HG02759 (cell line): ENCODE measurements around the gene HOXC9.
A peak's percentile ranks its signal among the peaks of the same experiment; 100 is the strongest.

Source experiments
- ATAC-seq: cut with Tn5 transposase; IDR thresholded peaks from one replicate; pipeline ENCODE4 v1.9.1; 2021; ENCODE audit warnings: mild to moderate bottlenecking, moderate library complexity; ENCODE audit not compliant: unreplicated experiment

HOXC9 gene

DNA sequence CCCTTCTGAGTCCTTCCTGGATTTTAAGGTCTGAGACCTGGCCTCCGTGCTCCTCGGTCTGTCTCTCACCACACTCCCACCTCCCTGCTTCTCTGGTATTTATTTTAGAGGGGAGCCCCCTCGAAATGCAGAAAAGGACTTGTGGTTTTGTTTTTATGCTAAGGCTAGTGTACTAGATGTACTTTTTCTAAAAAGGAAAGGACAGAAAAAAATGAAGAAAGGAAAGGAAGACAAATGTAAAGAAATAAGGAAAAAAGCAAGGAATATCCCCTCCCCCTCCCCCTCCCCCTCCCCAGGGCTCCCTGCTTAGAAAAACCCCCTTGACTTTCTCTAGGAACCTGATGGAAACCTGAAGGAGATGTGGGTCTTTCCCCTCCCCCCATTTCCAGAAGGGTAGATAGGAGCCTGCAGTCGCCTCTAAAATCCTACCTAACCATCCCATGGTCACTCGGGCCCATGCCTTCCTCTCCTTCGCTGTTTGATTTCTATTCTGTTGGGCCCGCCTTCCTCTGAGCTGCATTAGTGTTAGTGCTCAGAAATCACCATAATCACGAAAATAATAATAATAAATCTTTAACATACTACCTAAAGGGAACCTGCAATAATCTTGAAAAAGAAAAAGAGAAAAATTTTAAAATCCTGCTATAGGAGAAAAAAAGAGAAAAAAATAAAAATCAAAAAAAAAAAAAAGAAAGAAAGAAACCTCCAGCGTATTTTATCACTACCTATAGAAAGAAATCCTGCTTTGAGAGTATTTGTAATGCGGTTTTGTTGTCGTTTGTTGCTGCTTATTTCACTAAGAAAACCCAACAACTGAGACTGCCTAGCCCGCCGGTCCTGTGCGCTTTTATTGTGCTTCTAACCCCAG is 11.9 kb downstream of the HOXC9 start:
- ATAC-seq: no peak

DNA sequence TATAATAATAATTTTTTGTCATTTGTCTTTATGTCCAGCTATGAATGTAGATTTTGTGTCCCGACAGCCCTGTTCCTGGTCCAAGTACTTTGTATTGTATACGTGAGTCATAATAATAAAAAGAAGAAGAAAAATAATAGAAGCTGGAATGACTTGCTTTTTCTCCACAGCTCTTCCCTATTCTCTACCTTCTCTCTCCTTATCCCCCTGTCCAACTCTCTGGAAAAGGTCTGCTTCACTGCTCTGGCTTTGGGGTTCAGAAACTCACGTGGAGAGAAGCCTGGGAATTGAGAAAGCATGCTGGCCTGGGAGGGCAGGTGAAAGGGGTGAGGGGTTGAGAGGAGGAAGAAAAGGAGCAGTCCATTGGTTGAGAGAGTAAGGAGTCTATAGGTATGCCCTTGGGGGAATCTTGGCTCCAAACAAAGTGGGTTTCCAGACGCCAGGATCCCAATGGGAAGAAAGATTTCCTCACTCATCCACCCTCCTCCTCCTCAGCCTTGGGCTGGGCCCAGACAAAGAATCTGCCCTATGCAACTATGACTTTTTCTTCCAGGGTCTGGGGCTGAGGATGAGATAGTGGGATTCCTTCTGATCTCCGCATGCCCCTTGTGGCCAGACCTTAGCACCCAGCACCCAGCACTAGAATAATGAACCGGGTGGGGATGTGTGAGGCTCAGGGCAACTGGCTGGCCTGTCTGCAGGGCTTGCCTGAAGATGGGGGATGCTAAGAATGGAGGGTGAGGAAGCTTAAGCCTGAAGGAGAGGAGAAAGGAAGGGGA is 12.9 kb downstream of the HOXC9 start:
- no peak for ATAC-seq

DNA sequence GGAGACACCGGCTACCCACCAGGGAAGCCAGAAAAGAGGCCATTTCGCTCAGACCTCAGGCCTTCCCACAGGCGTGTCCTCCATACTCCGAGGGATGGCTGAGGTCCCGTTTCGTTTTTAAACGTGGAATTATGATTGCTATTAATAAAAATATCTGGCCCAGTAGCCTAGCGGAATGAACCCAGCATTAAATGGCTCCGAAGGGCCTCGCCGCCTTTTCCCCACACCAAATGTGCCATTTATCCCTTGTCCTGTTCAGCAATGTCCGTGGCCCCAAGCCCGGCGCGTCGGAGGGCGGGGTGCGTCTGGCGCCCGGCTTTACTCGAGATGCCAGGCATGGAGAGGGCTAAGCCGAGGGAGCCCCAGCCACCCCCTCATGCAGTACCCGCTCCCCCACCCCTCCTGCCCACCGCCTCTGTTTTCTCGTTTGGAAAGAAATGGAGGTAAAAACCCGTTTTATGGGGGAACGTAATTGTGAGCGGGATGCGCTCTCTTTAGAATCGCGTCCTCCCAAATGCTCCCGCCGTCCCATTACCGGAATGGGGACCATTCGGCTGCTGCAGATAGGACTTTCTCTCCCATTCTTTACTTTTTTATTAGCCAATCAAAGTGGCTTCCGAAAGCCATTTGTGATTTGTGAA is 14.5 kb downstream of the HOXC9 start:
- ATAC-seq: no peak

DNA sequence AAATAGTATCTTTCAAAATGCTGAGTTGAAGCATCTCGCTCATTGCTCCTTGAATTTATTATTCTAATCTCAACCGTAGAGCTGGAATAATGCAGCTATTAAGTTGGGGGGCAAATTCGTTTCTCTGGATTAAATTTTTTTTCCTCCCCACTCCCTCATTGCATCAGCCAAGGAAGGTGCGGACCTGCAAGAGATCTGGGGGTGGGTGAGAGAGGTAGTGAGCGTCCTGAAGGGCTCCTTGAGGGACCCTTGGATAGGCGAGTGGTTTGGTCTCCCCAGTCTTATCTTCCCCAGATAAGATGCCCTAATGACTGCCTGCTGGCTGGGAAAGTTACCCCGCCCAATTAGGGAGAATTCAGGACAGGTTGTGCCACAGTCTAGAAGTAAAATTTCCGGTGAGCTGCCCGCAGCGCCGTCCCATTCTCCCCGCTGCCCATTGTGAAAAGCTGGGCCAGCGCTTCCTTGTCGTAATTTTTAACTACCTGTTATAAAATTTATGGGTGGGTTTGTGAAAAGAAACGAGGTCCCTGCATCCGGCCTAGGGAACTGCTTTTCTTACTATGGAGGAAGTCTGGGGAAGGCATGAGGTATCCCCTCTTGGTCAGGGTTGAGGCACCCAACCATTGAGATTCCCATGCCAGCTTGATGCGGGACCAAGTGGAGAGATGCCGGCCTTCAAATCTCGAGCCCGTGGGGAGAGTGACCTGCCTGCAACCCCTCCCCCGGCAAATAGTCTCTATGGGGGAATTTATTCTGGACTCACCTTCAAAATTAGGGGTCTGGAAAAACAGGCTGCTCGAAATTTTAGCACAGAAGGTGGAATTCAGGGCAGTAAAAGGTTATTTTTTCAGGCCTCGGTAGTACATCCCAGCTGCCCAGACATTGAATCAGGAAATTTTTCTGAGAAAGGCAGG is 15.3 kb downstream of the HOXC9 start:
- no peak for ATAC-seq

DNA sequence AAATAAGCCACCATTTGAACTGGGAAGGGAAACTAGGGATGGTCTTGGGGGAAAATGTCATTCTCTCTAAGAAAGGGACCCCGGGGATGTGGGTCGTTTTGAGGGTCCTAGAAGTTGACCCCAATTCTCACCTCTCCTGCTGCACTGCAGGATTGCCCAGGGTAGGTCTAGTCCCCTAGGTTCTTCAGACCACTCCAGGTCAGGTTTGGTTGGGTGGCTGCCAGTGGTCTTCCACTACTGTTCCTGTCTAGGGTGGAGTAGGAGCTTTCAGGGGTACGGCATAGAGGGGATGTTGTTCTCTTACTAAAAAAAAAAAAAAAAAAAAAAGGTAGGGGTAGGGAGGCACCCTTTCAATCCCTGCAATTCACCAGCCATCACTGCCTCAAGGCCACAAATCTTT is 16.1 kb downstream of the HOXC9 start:
- ATAC-seq: no peak

DNA sequence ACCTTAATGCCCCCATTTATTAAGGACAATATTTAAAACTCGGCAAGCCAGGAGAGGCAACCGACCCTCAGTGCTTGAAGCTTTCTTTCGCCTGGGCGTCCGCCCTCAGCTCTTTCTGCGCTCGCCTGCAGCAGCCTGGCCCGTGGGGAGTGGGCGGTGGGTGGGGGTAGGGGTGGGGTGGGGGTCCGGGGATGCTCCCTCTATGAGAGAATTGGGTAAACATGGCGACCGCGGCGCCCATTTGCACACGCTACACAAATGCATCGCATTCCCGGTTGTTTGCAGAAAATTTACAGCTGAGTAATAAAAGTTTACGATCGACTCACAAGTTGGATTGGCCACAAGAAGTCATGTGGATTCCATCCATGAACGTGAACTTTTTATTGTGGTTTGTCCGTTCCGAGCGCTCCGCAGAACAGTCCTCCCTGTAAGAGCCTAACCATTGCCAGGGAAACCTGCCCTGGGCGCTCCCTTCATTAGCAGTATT is 16.6 kb downstream of the HOXC9 start:
- no peak for ATAC-seq

DNA sequence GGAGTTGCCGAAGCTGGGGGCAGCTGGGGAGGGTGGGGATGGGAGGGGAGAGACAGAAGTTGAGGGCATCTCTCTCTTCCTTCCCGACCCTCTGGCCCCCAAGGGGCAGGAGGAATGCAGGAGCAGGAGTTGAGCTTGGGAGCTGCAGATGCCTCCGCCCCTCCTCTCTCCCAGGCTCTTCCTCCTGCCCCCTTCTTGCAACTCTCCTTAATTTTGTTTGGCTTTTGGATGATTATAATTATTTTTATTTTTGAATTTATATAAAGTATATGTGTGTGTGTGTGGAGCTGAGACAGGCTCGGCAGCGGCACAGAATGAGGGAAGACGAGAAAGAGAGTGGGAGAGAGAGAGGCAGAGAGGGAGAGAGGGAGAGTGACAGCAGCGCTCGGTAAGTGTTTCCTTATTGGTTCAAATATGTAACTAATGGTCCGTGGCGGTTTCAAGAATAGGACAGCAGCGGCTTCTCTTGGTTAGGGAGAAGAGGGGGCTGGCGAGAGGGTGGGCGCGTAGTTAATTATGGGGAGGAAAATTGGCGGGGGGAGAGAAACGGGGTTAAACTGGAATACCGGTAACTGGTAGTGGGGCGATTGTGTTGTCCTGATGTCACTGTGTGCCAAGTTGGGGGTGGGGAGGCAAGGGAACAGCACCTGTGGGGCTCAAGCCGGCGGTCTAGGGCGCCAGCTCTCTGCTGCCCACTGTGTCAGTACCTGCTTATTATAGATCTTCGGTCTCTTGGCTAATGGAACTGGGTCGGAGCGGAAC is 17.2 kb downstream of the HOXC9 start:
- ATAC-seq: peak; percentile 46

DNA sequence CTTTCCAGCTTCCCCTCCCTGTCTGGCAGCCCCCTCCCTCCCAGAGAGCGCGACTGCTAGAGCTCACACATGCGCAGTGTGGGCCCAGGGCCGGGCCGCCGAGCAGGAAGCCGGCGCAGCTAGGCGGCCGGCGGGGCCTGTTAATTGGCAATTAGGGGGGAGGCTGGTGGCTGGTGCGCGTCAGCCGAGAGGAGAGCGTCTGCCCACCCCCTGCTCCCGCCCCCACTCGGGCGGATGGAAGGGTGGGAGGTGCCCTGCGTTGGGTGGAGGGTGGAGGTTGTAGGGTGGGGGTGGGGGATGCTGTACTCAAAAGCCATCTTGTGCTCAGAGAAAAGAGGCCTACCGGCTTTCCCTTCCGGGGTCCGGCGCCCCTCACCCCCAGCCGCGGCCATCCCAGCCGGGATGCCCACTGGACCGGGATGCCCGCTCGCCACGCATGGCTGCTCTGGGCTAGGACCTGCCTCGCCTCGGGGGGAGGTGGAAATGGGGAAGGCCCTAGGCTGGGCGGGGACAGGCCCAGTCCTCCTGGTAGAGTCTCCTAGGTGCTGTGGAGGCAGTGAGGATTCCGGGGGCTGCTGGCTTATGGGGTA is 18.0 kb downstream of the HOXC9 start:
- peak; percentile 86 for ATAC-seq

DNA sequence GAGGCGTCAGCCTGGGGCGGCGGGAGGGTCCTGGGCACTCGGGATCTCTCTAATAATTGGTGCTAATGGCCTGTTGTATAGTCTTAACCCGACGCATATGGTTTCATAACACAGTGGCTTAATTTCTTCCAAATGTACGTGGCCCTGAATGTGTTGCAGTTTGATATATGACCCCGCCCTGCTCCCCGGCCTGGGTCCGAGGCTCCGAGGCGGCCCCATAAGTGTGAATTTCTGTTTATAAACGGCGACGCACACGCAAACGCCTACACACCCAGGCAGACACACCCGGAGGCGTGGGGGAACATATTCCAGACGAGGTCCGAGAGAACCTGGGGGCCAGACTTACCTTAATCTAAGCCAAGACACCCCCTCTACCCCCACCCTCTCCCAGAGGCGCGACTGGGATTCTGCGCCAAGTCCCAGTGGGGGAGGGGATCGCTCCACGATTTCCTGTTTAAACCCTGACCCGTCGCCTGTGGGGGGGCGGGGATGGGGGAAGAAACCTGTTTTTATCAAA is 18.6 kb downstream of the HOXC9 start:
- ATAC-seq: no peak

DNA sequence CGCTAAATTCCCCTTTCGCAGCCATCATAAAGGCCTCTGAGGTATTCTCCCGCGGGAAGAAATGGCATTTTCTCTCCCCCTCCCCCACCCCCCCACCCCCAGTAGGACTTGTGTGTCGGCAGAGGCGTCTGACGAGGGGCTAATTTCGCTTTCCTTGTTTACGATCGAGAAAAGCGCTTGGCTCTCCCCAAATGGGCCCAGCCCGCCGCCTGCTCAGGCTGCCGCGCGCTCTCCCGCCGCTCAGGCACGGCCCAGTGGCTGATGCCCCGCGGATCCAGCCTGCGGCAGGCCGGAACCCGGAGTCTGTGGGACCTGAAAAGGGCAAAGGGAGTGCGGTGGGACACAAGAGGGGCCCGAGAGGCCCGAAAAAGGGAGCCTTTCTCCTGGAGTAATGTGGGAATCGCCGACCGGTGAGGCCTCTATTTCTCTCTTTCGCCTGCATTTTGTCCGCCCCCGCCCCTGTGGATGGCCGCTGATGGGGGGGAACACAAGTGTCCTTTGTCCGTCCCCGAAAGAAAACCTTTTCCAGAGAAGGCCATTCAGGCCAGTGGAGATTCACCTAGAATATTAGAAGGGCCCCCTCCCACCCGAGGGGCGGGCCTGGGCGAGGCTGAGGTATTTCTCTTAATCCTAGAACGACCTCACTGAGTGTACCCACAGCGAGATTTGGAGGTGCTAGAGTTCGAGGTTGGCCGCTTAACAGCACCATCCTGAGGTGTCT is 19.3 kb downstream of the HOXC9 start:
- ATAC-seq: no peak

DNA sequence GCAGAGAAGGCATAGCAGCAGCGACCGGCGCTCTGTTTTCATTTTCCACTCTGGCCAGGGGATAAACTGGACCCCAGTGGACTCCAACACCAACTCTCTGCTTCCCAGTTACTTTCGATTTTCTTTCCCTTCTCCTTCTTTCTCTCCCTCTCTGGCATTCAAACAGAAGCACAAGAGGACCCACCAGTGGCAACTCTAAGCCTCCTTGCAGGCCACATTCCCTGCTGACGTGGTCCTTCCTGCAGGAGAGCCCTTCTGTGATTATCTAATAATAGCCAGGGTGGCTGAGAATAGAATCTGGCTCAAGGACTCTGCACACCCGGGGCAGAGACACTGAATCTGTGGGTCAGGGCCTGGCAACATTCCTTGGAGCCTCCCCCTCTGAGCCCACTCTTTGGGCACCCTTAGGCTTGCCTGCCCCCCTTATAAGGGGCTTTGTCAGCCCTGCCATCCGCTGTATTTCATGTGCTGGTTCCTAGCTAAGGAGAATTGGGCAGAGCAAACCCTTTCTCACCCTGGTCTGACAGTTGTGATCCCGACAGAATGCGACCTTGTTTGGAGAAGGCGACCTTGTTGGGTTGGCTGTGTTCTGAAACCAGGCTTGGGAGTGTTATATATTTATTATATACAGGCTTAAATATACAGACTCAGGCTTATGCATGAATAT is 20.1 kb downstream of the HOXC9 start:
- no peak for ATAC-seq

DNA sequence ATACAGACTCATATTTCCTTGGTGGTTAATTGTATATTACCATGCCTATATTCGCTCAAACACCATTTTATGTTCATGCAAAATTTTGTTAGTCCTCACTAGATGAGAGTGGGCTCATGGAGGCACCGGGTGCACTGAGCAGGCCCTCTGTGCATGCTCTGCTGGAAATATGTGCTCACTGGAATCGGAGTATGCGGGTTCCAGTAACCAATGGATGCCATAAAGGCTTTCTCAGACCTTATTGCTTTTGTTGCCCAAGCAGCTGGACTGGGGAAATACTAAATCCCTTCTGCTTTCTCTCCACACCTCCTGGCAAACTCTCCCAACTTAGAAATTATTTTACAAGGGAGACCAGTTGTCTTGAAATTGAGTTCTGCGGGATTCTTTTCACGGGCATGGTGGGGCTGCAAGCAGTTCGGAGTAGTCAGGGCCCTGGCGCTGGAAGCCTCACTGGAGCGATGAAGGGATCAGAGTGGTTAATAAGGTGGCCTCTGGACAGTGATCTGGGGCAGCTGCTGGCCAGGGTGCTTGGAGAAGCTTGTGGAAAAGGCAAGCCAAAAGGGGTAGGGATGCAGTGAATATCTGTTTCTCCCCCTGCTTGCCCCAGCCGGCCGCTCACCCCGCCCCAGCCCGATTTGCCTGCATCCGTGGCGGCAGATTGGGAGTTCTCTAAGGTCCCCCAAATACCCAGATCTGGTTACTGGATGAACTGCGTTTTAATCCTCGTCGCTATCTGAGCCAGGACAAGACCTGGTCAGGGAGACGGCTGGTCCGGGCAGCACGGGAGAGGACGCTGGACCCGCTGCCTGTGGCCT is 20.8 kb downstream of the HOXC9 start:
- no peak for ATAC-seq

DNA sequence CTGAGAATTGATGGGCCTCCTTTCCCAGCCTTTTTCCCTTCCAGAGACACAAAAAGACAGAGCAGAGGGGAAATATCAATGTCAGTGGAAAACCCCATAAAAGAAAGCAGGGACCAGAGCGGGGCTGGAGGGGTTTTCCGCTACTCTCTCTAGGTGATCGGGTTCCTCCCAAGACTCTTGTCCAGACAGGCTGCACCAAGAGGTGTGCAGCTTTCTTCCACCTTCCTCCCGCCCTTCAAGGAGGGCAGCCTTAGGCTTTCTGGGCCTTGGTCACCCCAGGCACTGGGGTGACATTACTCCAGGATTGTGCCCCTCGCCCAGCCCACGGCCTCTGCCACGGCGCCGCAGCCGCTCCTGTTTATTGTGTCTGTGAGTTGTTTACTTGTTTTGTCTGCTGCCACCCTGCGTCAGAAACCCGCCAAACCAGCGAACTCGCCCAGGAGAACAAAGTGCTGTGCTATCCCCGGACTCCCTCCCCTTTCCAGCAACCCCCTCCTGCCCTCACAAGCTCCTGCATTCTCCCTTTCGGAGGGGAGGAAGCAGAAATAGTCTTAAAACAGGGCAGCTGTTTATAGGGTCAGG is 21.6 kb downstream of the HOXC9 start:
- no peak for ATAC-seq

DNA sequence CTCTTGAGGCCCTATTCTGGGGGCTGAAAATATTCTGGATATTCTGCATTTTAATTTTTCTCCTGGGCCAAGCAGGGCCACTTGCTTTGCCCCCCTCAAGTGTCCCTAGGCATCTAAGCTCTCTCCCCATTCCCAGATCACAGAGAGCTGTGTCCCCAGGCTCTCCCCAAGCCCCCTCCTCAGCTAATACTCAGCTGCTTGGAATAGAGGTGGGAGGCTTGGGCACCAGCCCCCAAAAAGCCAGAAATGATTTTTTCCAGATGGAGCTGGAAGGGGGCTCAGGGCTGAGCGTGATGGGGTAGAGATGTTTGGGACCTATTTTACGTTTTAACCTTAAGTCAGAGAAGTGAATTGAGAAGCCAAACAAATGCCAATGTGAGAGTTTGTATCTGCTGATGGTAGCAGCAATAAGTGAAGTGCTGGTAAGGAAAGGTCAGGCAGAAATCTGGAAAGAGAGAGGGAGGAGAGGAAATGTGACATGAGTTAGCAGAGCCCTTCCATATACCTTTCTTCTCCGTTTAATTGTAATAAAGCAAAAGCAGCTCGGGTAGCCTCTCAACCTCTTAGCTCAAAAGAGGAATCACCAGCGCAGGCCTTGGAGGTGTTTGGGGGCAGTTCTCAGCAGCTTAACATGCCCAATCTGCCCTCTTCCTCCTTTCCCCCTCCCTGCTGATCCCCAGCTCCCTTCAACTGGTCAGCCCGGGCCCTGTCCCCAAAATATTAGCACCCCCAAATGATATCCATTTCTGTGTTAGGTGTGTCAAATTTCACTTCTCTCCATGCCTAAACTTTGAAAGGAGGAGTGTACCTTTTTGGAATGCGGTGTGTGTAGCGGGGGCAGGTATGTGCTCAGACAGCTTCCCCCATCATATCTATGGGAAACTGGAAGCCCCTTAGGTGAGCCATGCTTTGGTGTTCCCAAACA is 23.3 kb downstream of the HOXC9 start:
- ATAC-seq: no peak

DNA sequence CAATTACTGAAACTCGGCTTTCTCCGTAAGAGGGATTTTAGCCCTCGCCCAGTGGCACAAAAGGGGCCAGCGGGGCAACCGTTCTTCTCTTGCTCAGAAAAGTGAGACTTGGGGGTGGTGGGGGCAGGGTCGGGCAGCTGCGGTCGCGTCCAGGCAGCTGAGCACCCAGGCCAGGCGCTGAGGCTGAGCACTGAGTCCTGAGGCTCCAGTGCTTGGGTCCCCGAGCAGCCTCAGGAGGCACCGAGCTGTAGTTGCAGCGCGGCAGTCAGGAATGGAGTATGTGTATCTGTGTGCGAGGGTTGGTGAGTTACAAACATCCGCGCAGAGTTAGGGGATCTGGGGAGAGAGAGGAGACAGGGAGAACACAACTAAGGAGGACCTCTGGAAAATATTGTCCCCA is 24.2 kb downstream of the HOXC9 start:
- no peak for ATAC-seq
